GM12801 (cell line): ENCODE results near the gene SNRPA.

Experiments
- CTCF ChIP-seq: IDR thresholded peaks from one replicate; pipeline ENCODE4 v1.5.1; 2011; ENCODE audit warnings: control low read depth; ENCODE audit not compliant: insufficient read length; ENCODE audit errors: extremely low read depth

SNRPA gene

DNA sequence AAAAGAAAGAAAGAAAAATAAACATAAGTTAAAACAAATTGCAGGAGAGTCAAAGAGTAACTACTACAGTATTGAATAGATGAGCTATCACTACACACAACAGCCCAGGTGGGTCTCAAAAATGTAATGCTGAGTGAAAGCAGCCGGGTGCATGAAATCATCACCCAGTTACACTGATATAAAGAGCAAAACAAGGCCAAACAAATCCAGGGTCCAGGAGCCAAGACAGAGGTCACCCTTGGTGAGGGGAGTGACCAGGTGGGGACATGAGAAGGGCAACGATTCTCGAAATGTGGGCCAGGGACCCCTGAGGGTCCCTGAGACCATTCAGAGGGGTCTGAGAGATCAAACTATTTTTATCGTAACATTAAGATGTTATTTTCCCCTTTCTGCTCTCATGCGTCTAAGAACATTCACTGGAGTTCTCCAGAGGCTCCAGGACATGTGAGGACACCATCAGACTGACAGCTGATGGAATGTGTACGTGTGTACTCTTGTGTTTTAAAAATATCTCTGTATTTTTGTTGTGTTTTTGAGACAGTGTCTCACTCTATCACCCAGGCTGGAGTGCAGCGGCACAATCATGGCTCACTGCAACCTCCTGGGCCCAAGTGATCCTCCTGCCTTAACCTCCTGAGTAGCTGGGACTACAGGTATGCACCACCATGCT, 44.9 kb upstream of the SNRPA start:
- TF ChIP-seq CTCF: no peak

- TF ChIP-seq CTCF: no peak
Observed at GRCh38 chr19:40707615-40708014, 43.4 kb upstream of the SNRPA start.

DNA sequence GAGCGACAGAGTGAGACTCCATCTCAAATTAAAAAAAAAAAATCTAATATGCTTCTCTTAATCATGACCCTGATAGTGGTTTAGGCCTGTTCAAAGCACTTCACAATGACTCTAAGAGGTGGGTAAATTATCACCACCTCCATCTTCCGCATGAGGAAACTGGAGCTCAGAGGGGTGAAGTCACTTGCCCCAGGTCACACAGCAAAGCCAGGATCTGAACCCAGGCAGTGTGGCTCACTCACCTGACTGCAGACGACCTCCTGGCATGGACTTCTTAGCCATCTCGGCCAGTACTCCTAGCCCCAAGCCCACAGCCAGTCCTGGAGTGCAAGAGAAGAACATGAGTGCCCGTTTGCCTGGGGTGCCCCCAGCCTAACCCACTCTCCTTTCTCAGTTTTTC, 41.2 kb upstream of the SNRPA start:
- TF ChIP-seq CTCF: no peak

- TF ChIP-seq CTCF: no peak
Observed at GRCh38 chr19:40713939-40714338, 37.1 kb upstream of the SNRPA start.

DNA sequence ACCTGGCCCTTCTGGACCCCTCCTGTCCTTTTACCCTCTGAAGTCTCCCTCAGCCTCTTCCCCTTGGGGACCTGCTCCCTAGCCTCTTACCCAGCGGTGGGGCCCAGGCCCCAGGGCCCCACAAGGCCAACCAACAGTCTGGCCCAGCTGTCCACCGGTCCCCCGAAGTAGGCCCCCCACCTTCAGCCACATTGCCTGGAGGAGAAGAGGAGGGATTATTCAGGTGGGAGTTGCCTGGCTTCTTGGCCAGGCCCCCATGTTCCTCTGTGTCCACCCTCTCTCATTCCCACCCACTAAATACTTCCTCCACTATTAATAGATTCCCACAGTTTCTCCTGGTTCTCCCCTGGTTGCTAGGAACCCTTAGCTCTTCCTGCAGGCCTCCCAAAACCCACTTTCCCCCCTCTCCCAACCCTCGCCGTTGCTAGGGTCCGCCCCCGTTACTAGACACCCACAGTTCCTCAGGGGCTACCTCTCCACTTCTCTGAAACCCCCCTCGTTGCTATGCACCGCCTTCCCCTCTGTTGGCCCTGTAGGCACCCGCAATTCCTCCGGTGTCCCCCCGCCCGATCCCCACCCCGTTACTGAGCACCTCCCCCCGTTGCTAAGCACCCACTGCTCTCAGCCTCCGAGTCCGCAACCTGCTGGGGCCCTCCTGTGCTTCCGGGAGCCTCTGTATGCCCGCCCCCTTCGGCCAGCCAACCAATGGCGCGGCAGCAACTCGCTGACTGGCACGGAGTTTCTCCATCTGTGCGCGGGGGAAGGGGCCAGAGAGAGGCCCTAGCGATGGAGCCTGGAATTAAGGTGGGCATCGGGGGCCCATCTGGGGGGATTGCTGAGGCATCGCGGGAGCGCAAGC, 36.3 kb upstream of the SNRPA start:
- no peak for TF ChIP-seq CTCF

- no peak for TF ChIP-seq CTCF
Observed at GRCh38 chr19:40716031-40716481, 34.9 kb upstream of the SNRPA start.

- TF ChIP-seq CTCF: no peak
Observed at GRCh38 chr19:40716482-40717324, 34.3 kb upstream of the SNRPA start, which contains the start of the genes COQ8B and ITPKC. COQ8B (minus strand) TSS chr19:40716886; CDS start chr19:40714632, 2,254 bp downstream. ITPKC (plus strand) TSS chr19:40717112; CDS start chr19:40717136, 24 bp downstream.
